Ascending aorta (tissue), 2 donors: ENCODE data around the gene SHISA6. TPM values are rescaled to one million over a fixed set of nuclear protein-coding genes. Genes with fewer than 3 reads are reported as not detected.

ENCODE experiments used
- DNase-seq, 2 donors: peaks; one replicate each; pipeline ENCODE4 v3.0.0-alpha.2; 2019; ENCODE audit warnings: low spot score in 2 of 2
- H3K27ac ChIP-seq, 2 donors: fragments of 200-600 bp; sonication (generic); one replicate each; pipeline ENCODE4 v1.5.1; 2016 to 2017; ENCODE audit warnings: mild to moderate bottlenecking in 1 of 2
- H3K27me3 ChIP-seq: fragments of 200-600 bp; sonication (generic); one replicate; pipeline ENCODE4 v1.5.1; 2017
- H3K36me3 ChIP-seq, 2 donors: fragments of 200-600 bp; sonication (generic); one replicate each; pipeline ENCODE4 v1.5.1; 2016
- H3K4me1 ChIP-seq, 2 donors: fragments of 200-600 bp; sonication (generic); one replicate each; pipeline ENCODE4 v1.5.1; 2016 to 2017; ENCODE audit warnings: mild to moderate bottlenecking in 1 of 2
- H3K4me3 ChIP-seq, 2 donors: fragments of 200-600 bp; sonication (generic); one replicate each; pipeline ENCODE4 v1.5.1; 2016 to 2017; ENCODE audit warnings: mild to moderate bottlenecking in 1 of 2
- H3K9me3 ChIP-seq, 2 donors: fragments of 200-600 bp; sonication (generic); one replicate each; pipeline ENCODE4 v1.5.1; 2016
- CTCF ChIP-seq, 3 experiments: fragments of 200-600 bp in 2 of 3; fragments of 450-650 bp in 1 of 3; sonication (generic) in 2 of 3; IDR thresholded peaks; one replicate each; pipeline ENCODE4 v1.5.1; 2016 to 2019; ENCODE audit warnings: antibody characterized with exemption in 3 of 3, mild to moderate bottlenecking in 1 of 3, moderate library complexity in 1 of 3
- intact Hi-C: fragments of 100-400 bp; cut with DNase I; formaldehyde crosslinking; loops from one replicate; pipeline ENCODE4 v1.15.1; 2023
- total RNA-seq: library from RNA; depleted of rRNA; stranded (reverse); fragments of >200 nt; gene quantifications from one replicate; pipeline ENCODE4 v1.1.0, GENCODE V29; 2016

The SHISA6 gene
- total RNA-seq, 1 donor from 2014 or later = 0.11 TPM

- Histone ChIP-seq H3K27ac (no peak overlapping the region), H3K4me3 (no peak overlapping the region), H3K36me3 (no peaks in the 10 kb centered on the region), H3K9me3 (no peaks in the 10 kb centered on the region), H3K4me1 (no peaks in the 10 kb centered on the region), H3K27me3 (no peaks in the 10 kb centered on the region)
- TF ChIP-seq CTCF (IDR thresholded peaks at IDR 0.05) = no peak
- no peak for DNase-seq
- intact Hi-C loops = no loop called here
These were observed 4.8 kb downstream of the SHISA6 start for GRCh38 chr17:11245791-11246190.

GRCh38 chr17:11250161-11250560 is 9.1 kb downstream of the SHISA6 start:
- DNase-seq = no peak
- Histone ChIP-seq H3K4me3 (no peak overlapping the region), H3K9me3 (no peaks in the 10 kb centered on the region), H3K36me3 (no peaks in the 10 kb centered on the region), H3K27me3 (no peaks in the 10 kb centered on the region), H3K4me1 (no peaks in the 10 kb centered on the region), H3K27ac (no peak overlapping the region)
- intact Hi-C loops = no loop called here
- no peak for TF ChIP-seq CTCF (IDR thresholded peaks at IDR 0.05)

- Histone ChIP-seq H3K9me3 (no peaks in the 10 kb centered on the region), H3K27me3 (no peaks in the 10 kb centered on the region), H3K4me1 (no peaks in the 10 kb centered on the region), H3K36me3 (no peaks in the 10 kb centered on the region), H3K27ac (no peak overlapping the region), H3K4me3 (no peak overlapping the region)
- no peak for TF ChIP-seq CTCF (IDR thresholded peaks at IDR 0.05)
- no peak for DNase-seq
- intact Hi-C loops = no loop called here
These were observed 10.6 kb downstream of the SHISA6 start for GRCh38 chr17:11251561-11252107.

- intact Hi-C loops = no loop called here
- H3K27me3 ChIP-seq = no peaks in the 10 kb centered on the region
- H3K36me3 ChIP-seq = no peaks in the 10 kb centered on the region
- no peaks in the 10 kb centered on the region for H3K4me1 ChIP-seq
- DNase-seq = no peak
- H3K27ac ChIP-seq = no peak overlapping the region
- no peak for TF ChIP-seq CTCF (IDR thresholded peaks at IDR 0.05)
- no peak overlapping the region for H3K4me3 ChIP-seq
- H3K9me3 ChIP-seq = no peaks in the 10 kb centered on the region
These were observed 11.1 kb downstream of the SHISA6 start for GRCh38 chr17:11252146-11252545.

GRCh38 chr17:11256877-11257276 is 15.9 kb downstream of the SHISA6 start:
- TF ChIP-seq CTCF (IDR thresholded peaks at IDR 0.05) = no peak
- Histone ChIP-seq H3K36me3 (no peaks in the 10 kb centered on the region), H3K4me1 (no peaks in the 10 kb centered on the region), H3K27me3 (no peaks in the 10 kb centered on the region), H3K27ac (no peak overlapping the region), H3K4me3 (no peak overlapping the region), H3K9me3 (no peaks in the 10 kb centered on the region)
- DNase-seq = no peak
- intact Hi-C loops = loop anchor here (1.0 kb wide), 1 partner anchor 37 kb away; no protein-coding TSS in a partner anchor
